CD4-positive, alpha-beta T cell treated with Interleukin-4 for 1 hour (primary cell): ENCODE results near the gene FRMD1.

ENCODE experiments used
- DNase-seq, 2 donors: peaks; one replicate each; pipeline ENCODE4 v3.0.0-alpha.2; 2020 to 2022

FRMD1 gene

GRCh38 chr6:168078943-168079405, at the start of gene FRMD1:
Gene FRMD1, minus strand, starts transcription at chr6:168079212. Its CDS starts 118 bp downstream, at chr6:168079094.
- no peak for DNase-seq

DNA sequence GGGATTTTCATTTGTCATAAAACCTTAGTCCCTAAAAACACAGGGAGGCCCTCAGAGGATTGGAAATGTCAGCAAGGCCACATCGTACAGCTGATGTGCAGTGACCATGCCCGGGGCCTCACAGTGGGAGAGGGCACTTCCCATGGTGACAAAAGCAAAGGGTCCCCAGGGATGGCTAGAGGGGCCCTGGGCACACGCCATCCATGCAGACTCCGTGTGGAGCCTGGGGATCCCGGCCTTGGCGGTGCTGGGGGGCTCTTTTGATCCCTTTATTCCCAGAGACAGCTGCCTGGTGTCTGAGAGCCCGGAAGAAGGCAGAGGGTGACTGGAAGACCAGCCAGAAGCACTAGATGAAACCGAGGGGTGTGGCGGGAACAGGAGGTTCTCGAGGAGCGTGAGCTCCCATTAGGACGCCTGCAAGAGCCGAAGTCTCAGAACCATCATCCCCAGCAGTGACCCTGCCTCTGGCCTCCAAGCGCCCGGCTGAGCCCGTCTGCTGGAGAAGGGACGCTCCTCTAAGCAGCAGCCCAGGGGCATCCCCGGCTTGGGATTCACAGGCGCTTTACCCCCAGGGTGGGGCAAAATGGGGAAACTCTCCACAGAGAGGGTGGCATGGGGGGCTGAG, 49.1 kb upstream of the FRMD1 start:
- no peak for DNase-seq

- DNase-seq: no peak
Measured at GRCh38 chr6:168127384-168127868, 48.4 kb upstream of the FRMD1 start.

GRCh38 chr6:168126566-168127383, 47.8 kb upstream of the FRMD1 start:
- no peak for DNase-seq

DNA sequence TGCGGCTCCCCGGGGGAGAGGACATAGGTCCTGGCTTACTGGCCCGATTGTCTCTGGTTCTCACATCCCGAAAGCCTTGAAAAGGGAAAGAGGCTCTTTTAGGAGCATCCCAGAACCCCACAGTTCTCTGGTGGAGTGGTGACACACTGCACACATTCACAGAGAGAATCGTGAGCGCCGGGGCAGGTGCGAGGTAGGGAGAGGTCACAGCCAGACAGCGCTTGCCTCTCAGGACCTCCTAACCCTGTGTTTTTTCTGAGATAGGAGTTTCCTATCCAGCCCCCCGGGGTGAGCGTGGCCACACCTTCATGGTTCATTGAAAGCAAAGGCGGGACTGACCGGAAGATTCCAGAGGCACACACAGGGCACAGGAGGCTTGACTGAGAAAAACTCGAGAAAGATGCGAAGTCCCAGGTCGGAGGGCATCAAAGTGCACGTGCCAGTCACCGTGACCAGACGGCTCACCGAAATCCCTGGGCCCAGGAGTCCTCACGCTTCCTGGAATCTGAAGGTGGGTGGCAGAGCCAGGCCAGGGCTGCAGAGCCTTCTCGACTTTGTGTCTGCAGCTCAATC, 46.5 kb upstream of the FRMD1 start:
- DNase-seq: no peak

DNA sequence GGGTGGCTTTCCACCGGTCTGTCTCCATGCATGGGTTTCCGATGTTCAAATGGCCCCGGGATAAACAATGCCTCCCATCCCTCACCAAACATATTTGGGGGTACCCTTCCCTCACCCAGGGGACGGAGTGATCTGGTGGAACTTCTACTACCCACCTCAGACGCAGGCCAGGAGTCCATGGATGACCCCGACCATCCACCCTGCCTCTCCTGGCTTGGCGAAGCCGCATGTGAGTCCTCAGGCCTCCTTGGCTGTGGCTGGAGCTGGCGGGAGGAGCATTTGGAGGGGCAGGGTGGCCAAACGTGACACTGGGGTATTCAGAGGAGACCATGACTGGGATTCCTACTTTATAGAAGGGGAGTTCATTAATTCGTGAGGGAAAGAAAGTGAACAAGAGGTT, 45.9 kb upstream of the FRMD1 start:
- no peak for DNase-seq

DNA sequence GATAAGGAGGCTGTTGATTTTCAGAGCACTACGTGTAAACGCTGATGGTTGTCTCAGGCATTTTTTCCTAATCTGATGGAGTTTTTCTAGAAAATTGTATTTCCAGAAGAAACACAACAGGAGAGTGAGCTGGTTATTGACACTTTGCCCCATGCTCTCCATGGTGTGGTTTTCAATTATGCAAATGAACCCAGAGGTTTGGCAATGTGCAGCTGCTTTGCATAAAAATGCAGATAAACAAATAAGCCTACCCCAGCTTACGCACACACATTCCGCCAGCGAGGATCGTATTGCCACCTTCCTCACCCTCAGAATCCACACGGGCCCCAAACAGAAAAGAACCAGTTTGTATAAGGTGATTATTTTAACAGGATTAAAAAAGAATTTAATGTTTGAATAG, 45.1 kb upstream of the FRMD1 start:
- no peak for DNase-seq

DNA sequence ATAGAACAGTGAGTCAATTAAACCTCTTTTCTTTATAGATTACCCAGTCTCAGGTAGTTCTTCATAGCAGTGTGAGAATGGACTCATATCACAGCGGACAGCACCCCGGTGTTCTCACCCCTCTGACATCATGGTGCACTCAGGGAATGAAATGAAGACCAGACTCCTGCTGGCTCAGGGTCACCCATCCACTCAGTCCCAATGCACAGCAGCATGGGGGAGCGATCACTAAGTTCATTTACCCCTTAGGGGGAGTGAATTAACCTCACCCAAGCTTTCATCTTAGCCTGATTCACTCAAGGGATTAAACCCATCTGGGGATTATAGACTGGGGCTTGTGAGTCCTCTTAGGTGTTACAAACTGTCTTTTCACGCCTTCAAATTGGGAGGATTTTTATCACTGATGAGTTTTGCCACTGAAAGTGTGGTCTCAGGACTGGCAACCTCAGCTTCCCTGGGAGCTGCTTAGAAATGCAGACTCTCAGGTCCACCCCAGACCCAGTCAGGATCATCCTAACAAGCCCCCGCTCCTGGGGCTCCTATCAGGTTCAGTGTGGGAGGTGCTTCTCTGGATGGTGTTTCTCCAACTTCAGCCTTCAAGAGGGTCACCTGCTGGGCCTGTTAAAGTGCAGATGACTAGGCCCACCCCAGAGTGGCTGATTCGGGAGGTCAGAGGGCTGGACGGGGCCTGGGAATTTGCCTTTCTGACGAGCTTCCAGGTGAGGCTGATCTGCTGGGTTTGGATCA, 44.3 kb upstream of the FRMD1 start:
- no peak for DNase-seq

DNA sequence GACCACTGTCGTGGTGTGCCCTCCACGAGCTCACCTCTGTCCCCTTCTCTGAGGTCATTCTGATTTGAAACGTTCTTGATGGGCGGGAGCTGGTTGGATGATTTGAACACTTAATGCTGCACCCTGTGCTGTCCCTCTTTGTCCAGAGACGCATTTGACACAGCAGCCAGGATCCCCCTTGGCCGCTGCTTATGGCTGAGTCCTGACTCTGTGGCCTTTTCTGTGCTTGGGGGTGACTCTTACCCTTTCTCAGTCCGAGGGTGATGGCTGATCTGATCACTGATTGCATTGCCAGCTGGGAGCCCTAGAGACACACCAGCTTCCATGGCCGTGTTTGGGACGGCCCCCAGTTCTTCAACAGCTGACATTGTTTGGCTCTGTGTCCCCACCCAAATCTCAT, 43.5 kb upstream of the FRMD1 start:
- no peak for DNase-seq

DNA sequence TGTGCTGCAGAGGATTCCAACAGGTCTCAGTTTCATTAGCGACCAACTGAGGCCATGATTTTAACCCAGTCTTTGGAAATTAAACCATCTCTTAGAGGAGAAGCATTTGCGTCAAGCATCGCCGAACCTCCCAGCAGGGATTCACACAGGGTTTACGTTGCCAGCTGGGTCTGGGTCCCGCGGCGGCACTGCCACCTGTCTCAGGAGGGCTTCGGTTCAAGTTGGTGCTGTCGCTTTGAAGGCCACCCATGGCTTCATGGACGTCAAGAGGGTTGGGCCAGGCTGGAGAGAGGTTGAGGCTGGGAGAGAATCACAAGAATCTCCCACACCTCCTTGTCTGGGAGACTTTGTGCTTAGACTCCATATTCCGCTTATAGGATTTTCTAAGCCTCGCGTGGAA, 43.0 kb upstream of the FRMD1 start:
- no peak for DNase-seq

- DNase-seq: peak in 1 of 2 donors; percentile 9
Measured at GRCh38 chr6:168121303-168121665, 42.3 kb upstream of the FRMD1 start.

DNA sequence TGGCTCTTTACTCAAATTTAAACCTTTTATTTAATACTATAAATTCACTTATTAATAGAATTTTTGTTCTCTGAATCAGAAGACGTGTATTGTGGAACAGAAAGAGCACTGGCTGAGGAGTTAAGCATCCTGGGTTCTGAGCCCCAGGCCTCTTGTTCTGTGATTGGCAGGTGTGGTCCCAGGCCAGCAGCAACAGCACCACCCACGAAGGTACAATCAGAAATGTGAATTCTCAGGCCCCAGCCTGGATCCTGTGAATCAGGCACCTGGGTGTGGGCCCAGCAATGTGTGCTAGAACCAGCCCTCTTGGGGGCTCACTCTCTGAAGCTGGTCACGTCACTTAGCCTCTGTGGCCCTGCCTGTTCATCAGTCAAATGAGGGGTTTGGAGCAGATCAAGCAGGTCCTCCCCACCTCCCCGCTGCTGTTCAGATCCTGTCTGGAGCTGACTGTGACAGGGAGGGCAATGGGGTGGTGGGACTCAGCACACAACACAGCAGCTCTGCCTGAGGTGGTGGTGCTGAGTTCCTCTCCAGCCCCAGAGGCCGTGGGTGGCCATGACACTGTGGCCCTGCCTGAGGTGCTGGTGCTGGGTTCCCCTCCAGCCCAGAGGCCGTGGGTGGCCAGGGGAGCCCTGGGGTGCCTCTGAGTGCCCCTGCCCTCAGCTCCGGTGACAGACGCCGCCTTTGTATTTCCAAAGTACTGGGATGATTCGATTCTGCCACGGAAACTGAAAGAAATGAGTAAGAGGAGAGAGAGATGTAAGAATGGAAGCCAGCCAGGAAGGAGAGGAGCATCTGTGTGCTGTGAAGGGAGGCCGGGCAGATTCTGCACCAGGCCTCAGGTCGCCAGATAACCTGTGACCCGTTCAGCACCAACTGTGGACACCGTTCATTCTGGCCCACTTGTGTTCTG, 41.6 kb upstream of the FRMD1 start:
- peak in 1 of 2 donors; percentile 7 for DNase-seq

DNA sequence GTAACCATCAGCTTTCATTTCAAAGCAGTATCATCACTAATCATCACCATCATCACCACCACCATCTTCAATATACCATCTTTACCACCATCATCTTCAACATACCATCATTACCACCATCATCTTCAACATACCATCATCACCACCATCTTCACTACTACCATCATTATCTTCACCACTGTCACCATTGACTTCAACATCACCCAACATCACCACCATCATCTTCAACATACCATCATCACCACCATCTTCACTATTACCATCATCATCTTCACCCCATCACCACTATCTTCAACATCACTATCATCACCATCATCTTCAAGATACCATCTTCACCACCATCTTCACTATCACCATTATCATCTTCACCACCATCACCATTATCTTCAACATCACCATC, 40.5 kb upstream of the FRMD1 start:
- no peak for DNase-seq

DNA sequence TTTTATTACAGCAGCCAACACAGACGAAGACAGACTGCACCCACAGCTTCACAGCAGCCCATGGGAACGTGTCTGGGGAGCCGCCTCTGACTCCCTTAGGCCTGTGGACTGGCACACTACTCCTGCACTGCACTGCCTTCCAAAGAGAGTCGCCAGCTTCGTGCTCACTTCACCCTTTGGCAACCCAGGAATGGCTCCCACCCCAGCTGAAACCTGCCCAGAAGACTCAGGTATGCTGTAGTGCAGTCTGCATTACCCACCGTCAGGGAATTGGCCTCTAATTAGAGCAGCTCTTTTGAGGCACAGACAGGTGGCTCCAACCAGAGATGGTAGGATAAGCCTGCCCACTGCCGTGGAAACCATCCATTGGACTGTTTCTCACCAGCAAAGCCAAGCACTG, 39.9 kb upstream of the FRMD1 start:
- DNase-seq: peak in 1 of 2 donors; percentile 1

DNA sequence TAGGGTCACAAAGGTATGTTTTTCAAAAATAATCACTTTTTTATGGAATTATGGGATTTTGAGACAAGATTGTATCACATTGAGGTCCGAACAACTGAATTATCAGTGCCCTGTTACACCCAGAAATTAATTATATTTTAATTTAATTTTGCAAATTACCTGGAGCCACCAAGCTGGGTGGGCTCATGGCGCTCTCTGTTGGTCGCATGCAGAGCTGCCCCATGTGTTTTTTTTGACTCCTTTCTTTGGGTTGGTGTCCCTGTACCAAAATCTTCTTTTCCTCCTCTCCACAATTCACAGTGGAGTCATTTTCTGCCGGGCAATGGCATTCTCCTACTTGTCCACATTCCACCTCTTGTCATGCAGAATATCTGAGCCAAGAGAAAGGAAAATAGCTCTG, 38.9 kb upstream of the FRMD1 start:
- DNase-seq: no peak

GRCh38 chr6:168116975-168117899, 38.2 kb upstream of the FRMD1 start:
- peak in 1 of 2 donors; percentile 7 for DNase-seq

DNA sequence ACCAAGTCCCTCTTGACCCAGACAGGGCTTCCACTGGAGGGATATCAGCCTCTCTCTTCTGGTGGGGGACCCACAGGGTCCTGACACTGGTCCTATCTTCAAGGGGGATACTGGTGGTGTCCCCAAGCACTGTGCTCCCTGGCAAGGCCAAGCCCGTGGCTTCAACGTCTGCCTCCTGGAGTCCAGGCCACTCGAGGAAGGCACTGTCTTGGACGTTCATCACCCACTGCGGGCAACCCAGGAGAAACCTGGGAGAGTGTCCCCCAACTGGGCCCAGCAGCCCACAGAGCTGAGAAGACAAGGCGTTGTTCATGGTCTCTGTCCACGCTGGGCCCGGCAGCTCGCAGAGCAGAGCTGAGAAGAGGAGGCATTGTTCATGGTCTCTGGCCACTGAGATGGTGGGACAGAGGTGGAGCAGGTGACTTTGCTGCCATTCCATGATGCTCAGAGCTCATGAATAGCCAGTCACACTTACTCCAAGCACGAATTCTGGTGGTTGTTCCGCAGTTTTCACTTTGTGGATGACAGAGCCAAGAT, 37.5 kb upstream of the FRMD1 start:
- peak in 1 of 2 donors; percentile 8 for DNase-seq

- DNase-seq: peak in 1 of 2 donors; percentile 2
Measured at GRCh38 chr6:168115748-168116437, 36.9 kb upstream of the FRMD1 start.

GRCh38 chr6:168113226-168113625, 34.2 kb upstream of the FRMD1 start:
- no peak for DNase-seq

- DNase-seq: no peak
Measured at GRCh38 chr6:168111911-168112310, 32.9 kb upstream of the FRMD1 start.
